Activated CD4-positive, alpha-beta T cell treated with anti-CD3 and anti-CD28 coated beads, Interleukin-2, amount 50 U/mL, for 1 hour (primary cell): ENCODE data around the gene SPG7.

ENCODE experiments used
- DNase-seq: peaks from one replicate; pipeline ENCODE4 v3.0.0-alpha.2; 2020

The SPG7 gene

GRCh38 chr16:89489040-89489897, 18.9 kb upstream of the SPG7 start:
- peak; percentile 81 for DNase-seq

GRCh38 chr16:89489898-89490438, 18.2 kb upstream of the SPG7 start:
- DNase-seq = no peak

GRCh38 chr16:89490439-89491237, 17.6 kb upstream of the SPG7 start, which contains the start of gene ANKRD11:
Gene ANKRD11 (minus strand): TSS chr16:89490561. CDS start chr16:89317019, 173,542 bp downstream.
- DNase-seq = peak; percentile 96

GRCh38 chr16:89491238-89491869, 16.8 kb upstream of the SPG7 start:
- DNase-seq = no peak

GRCh38 chr16:89491974-89492687, 16.1 kb upstream of the SPG7 start:
- DNase-seq = no peak

GRCh38 chr16:89493776-89494175, 14.4 kb upstream of the SPG7 start:
- no peak for DNase-seq

GRCh38 chr16:89495121-89495520, 13.1 kb upstream of the SPG7 start:
- no peak for DNase-seq

- no peak for DNase-seq
These were observed 9.4 kb upstream of the SPG7 start for GRCh38 chr16:89498839-89499238.

GRCh38 chr16:89499767-89500166, 8.4 kb upstream of the SPG7 start:
- DNase-seq = no peak

GRCh38 chr16:89502081-89502843, 5.9 kb upstream of the SPG7 start:
- DNase-seq = no peak

GRCh38 chr16:89504091-89504490, 4.1 kb upstream of the SPG7 start:
- no peak for DNase-seq

- DNase-seq = peak; percentile 86
These were observed 2.7 kb upstream of the SPG7 start for GRCh38 chr16:89505204-89506112.

GRCh38 chr16:89506113-89506504, 2.1 kb upstream of the SPG7 start:
- no peak for DNase-seq

- DNase-seq = peak; percentile 21
These were observed 1.4 kb upstream of the SPG7 start for GRCh38 chr16:89506791-89507191.

GRCh38 chr16:89507214-89507833, 879 bp upstream of the SPG7 start:
- DNase-seq = no peak

- DNase-seq = no peak
These were observed 2.3 kb downstream of the SPG7 start for GRCh38 chr16:89510526-89510925.

GRCh38 chr16:89511374-89511773, 3.2 kb downstream of the SPG7 start:
- no peak for DNase-seq

GRCh38 chr16:89512453-89512852, 4.2 kb downstream of the SPG7 start:
- no peak for DNase-seq

GRCh38 chr16:89517128-89517527, 8.9 kb downstream of the SPG7 start:
- no peak for DNase-seq

- no peak for DNase-seq
These were observed 11.7 kb downstream of the SPG7 start for GRCh38 chr16:89519881-89520280.
